Activated CD4-positive, alpha-beta T cell treated with anti-CD3 and anti-CD28 coated beads for 1 hour (primary cell): ENCODE data around the gene ATRNL1.
"Not testable (repeated sequence)": the region's sequence is repeated elsewhere in the genome, so short reads cannot be mapped to it uniquely, and the experiment has no call there.

Experiments used
- DNase-seq: peaks from one replicate; pipeline ENCODE4 v3.0.0-alpha.2; 2020

ATRNL1 gene

DNA sequence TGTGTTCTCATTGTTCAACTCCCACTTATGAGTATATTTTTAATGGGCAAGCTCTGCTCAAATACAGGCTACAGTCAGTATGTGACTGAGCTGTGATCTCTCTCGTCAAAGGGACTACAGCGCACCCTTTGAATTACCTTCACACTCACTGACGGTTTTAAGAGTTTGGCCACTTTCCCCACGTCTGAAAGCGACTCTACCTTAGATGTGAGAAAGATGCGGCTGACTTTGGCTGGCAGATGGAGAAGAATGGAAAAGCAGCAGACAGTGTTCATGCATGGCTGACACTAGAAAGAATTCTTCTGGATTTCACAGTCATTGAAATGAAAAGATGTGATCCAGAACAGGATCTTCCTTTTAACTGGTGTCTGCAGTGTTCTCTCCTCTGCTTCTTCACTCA lies 2.0 kb upstream of the ATRNL1 start:
- no peak for DNase-seq

DNA sequence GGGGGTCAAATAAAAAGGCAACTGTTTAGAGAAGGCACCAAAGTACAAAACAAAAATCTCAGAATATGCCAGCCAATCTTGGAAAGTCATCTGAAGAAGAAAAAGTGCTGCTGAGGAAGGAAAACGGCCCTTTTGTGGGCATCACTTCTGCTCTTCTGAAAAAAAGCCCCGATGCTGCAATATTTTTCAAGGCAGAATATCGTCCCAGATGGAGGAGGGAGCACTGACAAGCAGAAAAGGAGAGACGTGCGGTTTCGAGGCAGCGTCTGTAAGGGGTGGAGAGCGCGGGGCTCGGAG lies 959 bp upstream of the ATRNL1 start:
- no peak for DNase-seq

GRCh38 chr10:115092555-115093285 lies 445 bp upstream of the ATRNL1 start:
- DNase-seq: no peak

- no peak for DNase-seq
Measured at GRCh38 chr10:115093776-115094408, 727 bp downstream of the ATRNL1 start.

GRCh38 chr10:115094416-115095140 lies 1.4 kb downstream of the ATRNL1 start:
- DNase-seq: no peak

DNA sequence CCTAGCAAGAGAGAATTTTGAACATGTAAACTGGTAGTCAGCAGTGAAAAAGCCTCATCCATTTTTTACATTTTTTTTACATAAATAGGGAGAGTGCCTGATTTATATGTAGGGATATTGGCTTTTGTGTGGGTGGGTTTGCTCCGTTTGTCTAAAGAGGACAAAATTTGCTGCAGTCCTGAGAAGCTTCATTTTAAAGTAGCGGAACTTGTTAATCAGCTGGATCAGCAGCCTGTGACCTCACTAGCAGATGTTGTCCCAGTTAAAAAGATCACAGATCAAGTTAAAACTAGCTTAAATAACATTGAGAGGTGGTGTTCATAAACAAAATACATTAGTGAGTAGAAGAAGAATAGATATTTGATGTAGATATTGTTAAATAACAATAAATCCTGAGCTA lies 2.6 kb downstream of the ATRNL1 start:
- DNase-seq: no peak

- DNase-seq: no peak
Measured at GRCh38 chr10:115103700-115104099, 10.5 kb downstream of the ATRNL1 start.

GRCh38 chr10:115105411-115105810 lies 12.2 kb downstream of the ATRNL1 start:
- not testable (repeated sequence) for DNase-seq

DNA sequence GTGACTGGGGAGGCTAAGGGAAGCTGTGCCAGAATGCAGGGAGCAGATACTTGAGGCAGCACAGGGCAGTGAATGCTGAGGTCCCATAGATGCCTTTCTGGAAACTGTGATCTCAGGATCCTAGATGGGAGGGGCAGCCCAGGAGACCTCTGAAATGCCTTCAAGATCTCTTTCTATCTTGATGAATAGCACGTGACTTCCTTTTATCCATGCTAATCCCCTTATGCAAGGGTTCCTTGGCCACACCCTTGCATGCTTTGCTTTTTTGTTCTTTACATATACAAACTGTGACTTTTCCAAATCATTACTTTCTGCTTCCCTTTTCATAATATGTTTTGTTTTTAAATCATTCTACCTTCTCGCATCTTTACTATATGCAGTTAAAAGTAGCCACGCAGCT lies 14.7 kb downstream of the ATRNL1 start:
- no peak for DNase-seq

DNA sequence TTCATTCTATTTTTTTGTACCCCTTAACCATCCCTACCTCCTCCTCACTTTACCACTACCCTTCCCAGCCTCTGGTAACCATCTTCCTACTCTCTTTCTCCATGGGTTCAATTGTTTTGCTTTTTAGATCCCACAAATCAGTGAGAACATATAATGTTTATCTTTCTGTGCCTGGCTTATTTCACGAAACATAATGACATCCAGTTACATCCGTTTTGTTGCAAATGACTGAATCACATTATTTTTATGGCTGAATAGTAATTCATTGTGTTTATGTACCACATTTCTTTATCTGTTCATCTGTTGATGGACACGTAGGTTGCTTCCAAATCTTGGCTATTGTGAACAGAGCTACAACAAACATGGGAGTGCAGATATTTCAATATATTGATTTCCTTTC lies 24.1 kb downstream of the ATRNL1 start:
- no peak for DNase-seq

DNA sequence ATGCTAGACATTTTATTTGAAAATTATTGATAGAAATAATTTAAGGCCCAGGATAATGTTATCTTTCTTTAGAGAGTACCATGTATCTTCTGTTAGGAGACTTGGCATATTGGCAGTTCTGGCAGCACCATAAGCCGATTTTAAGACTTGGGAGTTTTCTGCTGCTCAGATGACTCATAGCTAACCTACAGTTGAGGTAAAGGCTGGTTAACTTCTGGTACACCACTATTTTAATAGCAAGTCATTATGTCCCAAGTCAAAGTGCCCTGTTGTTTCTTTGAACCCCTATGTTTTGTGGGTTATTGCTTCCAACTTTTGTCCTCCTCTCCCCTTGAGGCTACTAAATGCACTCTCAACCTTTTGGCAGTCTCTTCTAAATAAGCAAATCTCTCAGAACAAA lies 25.2 kb downstream of the ATRNL1 start:
- no peak for DNase-seq

- no peak for DNase-seq
Measured at GRCh38 chr10:115125505-115125904, 32.3 kb downstream of the ATRNL1 start.

DNA sequence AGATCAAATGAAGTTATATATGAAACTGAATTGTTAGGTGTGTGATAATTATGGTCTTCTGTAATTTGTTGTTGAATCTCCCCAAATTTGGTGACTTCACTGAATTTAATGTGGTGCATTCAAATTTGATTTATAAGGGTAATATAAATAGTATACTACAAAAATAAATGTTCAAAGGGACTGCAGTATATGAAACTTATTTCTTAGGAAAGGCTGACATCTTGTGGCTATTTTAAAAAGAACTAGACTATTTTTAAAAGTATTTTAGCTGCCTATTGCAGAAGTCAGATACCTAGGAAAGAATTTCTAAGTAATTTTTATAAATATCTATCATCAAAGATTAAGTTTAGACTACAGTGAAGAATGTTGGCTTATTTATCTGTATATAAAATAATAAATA lies 36.6 kb downstream of the ATRNL1 start:
- DNase-seq: no peak

DNA sequence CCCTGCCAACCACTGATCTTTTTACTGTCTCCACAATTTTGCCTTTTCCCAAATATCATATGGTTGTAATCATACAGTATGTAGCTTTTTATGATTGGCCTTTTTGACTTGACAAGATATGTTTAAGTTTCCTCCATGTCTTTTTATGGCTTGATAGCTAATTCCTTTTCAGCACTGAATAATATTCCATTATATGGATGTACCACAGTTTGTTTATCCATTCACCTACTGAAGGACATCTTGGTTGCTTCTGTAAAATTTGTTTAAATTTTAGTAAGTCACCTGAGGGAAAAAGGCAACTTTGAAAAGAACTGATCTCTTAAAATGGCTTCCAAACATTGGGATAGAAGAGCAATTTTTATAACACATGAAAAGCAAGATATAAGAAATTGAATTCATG lies 43.5 kb downstream of the ATRNL1 start:
- no peak for DNase-seq

GRCh38 chr10:115141254-115141653 lies 48.1 kb downstream of the ATRNL1 start:
- no peak for DNase-seq

GRCh38 chr10:115157357-115157756 lies 64.2 kb downstream of the ATRNL1 start:
- DNase-seq: no peak

DNA sequence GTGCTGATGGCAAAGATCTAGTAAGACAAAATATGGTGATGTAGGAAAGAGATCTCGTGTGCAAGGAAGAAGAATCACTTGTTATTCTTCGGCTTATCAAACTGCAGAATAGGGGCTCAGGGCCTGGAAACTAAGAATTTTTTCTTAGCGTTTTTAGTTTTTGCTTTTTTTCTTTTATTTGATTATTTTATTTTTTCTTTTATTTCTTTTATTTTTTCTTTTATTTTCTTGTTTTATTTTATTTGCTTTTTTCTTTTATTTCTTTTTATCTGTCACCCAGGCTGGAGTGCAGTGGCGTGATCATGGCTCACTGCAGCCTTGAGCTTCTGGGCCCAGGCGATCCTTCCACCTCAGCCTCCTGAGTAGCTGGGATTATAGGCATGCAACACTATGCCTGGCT lies 70.0 kb downstream of the ATRNL1 start:
- DNase-seq: no peak

- no peak for DNase-seq
Measured at GRCh38 chr10:115164220-115164619, 71.1 kb downstream of the ATRNL1 start.

DNA sequence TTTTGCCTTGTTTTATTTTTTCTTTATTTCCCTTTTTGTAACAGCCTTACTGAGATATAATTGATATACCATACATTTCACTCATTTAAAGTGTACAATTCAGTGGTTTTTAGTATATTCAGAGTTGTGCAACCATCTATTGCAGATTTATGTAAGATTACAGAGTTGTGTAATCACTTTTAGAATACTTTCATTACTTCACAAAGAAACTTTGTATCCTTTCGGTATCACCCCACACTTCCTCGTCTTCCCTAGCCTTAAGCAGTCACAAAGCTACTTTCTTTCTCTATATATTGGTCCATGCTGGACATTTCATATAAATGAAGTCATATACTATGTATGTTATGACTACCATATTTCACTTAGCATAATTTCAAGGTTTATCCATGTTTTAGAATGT lies 74.6 kb downstream of the ATRNL1 start:
- DNase-seq: no peak

DNA sequence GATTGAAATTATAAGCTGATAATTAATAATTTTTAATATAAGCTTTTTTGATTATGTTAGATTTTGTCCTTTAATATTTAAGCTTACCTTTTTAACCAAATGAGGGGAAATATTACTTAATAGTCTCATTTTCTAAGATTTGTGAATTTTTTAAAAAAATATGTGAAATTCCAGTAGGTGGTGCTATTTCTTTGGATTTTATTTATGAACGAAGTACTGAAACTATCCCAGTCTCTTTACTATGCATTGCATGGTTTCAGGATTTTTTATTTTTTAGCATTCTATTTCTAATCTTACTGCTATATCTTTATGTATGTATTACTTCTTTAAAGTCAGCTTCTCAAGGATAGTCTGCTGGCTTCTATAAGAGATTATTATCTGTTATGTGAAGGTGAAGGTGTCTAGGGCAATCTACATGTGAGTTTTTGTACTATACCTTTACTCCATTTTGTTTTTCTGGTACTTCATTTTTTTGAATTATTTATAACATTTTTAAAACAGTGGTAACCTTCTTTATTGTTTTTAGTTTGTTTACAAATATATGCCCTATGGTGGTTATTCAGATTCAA lies 78.3 kb downstream of the ATRNL1 start:
- no peak for DNase-seq

- no peak for DNase-seq
Measured at GRCh38 chr10:115173915-115174443, 80.8 kb downstream of the ATRNL1 start.

GRCh38 chr10:115207276-115207675 lies 114.1 kb downstream of the ATRNL1 start:
- not testable (repeated sequence) for DNase-seq

- DNase-seq: no peak
Measured at GRCh38 chr10:115209133-115209532, 116.0 kb downstream of the ATRNL1 start.

GRCh38 chr10:115214829-115215228 lies 121.7 kb downstream of the ATRNL1 start:
- DNase-seq: no peak
